ENCODE results near the gene ERG. TPM values are rescaled to one million over a fixed set of nuclear protein-coding genes. Genes with fewer than 3 reads are reported as not detected.

Gene ERG
- total and polyA plus RNA-seq, 9 of the 15 experiments (the other 6 are each of a cell fraction or from before 2014, with no cell fraction given), result 0.06 TPM; not detected in 8

GRCh38 chr21:38341546-38342012, 156.7 kb downstream of the ERG start:
- H3K9me1 ChIP-seq (ENCODE audit: control insufficient read depth, insufficient read depth, low read length), result no peaks in the 10 kb centered on the region
- DNase-seq (ENCODE audit: extremely low read depth in 1 of 4, low spot score in 3 of 4), result no peak
- in situ Hi-C loops (cut with MboI), result no loop called here
- no peak overlapping the region for H3K4me2 ChIP-seq (ENCODE audit: insufficient read depth, low read length)
- BruUV-seq (replicated peaks), result no TSS peak
- peaks cover 0 to 12% of the 10 kb centered on the region in 2 experiments; a peak in 2 of 5 replicates for H3K27me3 ChIP-seq (ENCODE audit: control insufficient read depth in 2 of 2, insufficient read depth in 2 of 2, low read length in 2 of 2)
- TF ChIP-seq HMG20B (CRISPR knock-in tag; IDR thresholded peaks at IDR 0.05), result no peak
- no peak for TF ChIP-seq ZNF778 (CRISPR knock-in tag; IDR thresholded peaks at IDR 0.05)
- TF ChIP-seq MYC (IDR thresholded peaks at IDR 0.05; ENCODE audit: low read depth, low read length), result no peak
- TF ChIP-seq MYC (CRISPR knock-in tag; IDR thresholded peaks at IDR 0.05; ENCODE audit: borderline replicate concordance, low read depth), result no peak
- H3K79me2 ChIP-seq (ENCODE audit: control insufficient read depth, insufficient read depth, low read length), result no peaks in the 10 kb centered on the region
- ChIA-PET CTCF (ENCODE audit: low intra/inter-chr PET ratio) (no interaction called here), POLR2A (interaction anchor here (0.7 kb wide), 1 partner anchor 19 kb away, joined by 3 read pairs; no protein-coding TSS in a partner anchor)
- H2AFZ ChIP-seq (ENCODE audit: low read depth, low read length), result no peak overlapping the region
- no peak overlapping the region for H3K9ac ChIP-seq (ENCODE audit: insufficient read depth in 1 of 2, low read depth in 2 of 2, low read length in 2 of 2)
- ATAC-seq, result no peak
- FAIRE-seq, result no peak
- H3K4me3 ChIP-seq, result no peak overlapping the region
- no peaks in the 10 kb centered on the region for H3K9me3 ChIP-seq (replicated peaks; ENCODE audit: control insufficient read depth, insufficient read depth, low read depth, low read length)
- no peak overlapping the region for H3K27ac ChIP-seq (ENCODE audit: extremely low read depth, low read depth, low read length)
- no peaks in the 10 kb centered on the region; the same call in 1 of the 2 replicates for H4K20me1 ChIP-seq (replicated peaks; ENCODE audit: control insufficient read depth, insufficient read depth, low read length)
- no peaks in the 10 kb centered on the region for H3K4me1 ChIP-seq (replicated peaks in 1 of 2; ENCODE audit: control insufficient read depth in 2 of 2, insufficient read depth in 2 of 2, low read length in 2 of 2)
- intact Hi-C loops (cut with micrococcal nuclease), result no loop called here
- 3% methylated on average over 5 of the region's 5 CpGs for WGBS (ENCODE audit: insufficient coverage, low coverage, missing lambda C conversion rate)
- no peaks in the 10 kb centered on the region for H3K36me3 ChIP-seq (ENCODE audit: control insufficient read depth, insufficient read depth, low read length)

GRCh38 chr21:38340131-38340530, 158.1 kb downstream of the ERG start:
- POLR2A ChIA-PET, result interaction anchor here (0.6 kb wide), 2 partner anchors 61 to 1168 kb away, joined by 3 read pairs; no protein-coding TSS in a partner anchor
- TF ChIP-seq MITF (IDR thresholded peaks at IDR 0.05), result no peak
- no peak for TF ChIP-seq SUPT5H (IDR thresholded peaks at IDR 0.05)
- TF ChIP-seq SMARCC2 (IDR thresholded peaks at IDR 0.05; ENCODE audit: low read depth), result no peak
- no peak for TF ChIP-seq GABPA (tag; conservative IDR thresholded peaks at IDR 0.05; ENCODE audit: low read depth)
- no peak for TF ChIP-seq STAG1 (CRISPR knock-in tag; IDR thresholded peaks at IDR 0.05; ENCODE audit: borderline replicate concordance)
- no peak for TF ChIP-seq ZFP30 (CRISPR knock-in tag; IDR thresholded peaks at IDR 0.05; ENCODE audit: borderline replicate concordance)
- TF ChIP-seq HDAC3 (IDR thresholded peaks at IDR 0.05; ENCODE audit: borderline replicate concordance, partially characterized antibody), result no peak
- no peak for TF ChIP-seq HMG20A (CRISPR knock-in tag; conservative IDR thresholded peaks at IDR 0.05)
- TF ChIP-seq ZNF551 (CRISPR knock-in tag; IDR thresholded peaks at IDR 0.05), result no peak
- TF ChIP-seq HOXB6 (CRISPR knock-in tag; IDR thresholded peaks at IDR 0.05; ENCODE audit: borderline replicate concordance), result no peak
- TF ChIP-seq CBX5 (IDR thresholded peaks at IDR 0.05; ENCODE audit: borderline replicate concordance, low read depth), result no peak
- TF ChIP-seq, protein P1, sequence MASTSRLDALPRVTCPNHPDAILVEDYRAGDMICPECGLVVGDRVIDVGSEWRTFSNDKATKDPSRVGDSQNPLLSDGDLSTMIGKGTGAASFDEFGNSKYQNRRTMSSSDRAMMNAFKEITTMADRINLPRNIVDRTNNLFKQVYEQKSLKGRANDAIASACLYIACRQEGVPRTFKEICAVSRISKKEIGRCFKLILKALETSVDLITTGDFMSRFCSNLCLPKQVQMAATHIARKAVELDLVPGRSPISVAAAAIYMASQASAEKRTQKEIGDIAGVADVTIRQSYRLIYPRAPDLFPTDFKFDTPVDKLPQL (IDR thresholded peaks at IDR 0.05; ENCODE audit: extremely low read depth, insufficient read length), result no peak

More at GRCh38 chr21:38340131-38340530, 158.1 kb downstream of the ERG start:
- H3K9me3 ChIP-seq (replicated peaks; ENCODE audit: control insufficient read depth, insufficient read depth, low read depth, low read length), result no peaks in the 10 kb centered on the region
- H4K20me1 ChIP-seq (replicated peaks; ENCODE audit: control insufficient read depth, insufficient read depth, low read length), result no peaks in the 10 kb centered on the region; the same call in 1 of the 2 replicates
- DNase-seq (ENCODE audit: extremely low read depth in 1 of 4, low spot score in 3 of 4), result no peak
- FAIRE-seq, result no peak
- intact Hi-C loops (cut with micrococcal nuclease) (no loop called here), in situ Hi-C loops (cut with MboI) (no loop called here)
- no peak for ATAC-seq
- CTCF ChIA-PET (ENCODE audit: low intra/inter-chr PET ratio), result no interaction called here
- no TSS peak for BruUV-seq (replicated peaks)
- peaks cover 0 to 12% of the 10 kb centered on the region in 2 experiments; a peak in 1 of 5 replicates for H3K27me3 ChIP-seq (ENCODE audit: control insufficient read depth in 2 of 2, insufficient read depth in 2 of 2, low read length in 2 of 2)
- no peak overlapping the region for H3K4me2 ChIP-seq (ENCODE audit: insufficient read depth, low read length)
- no peak overlapping the region for H3K9ac ChIP-seq (ENCODE audit: insufficient read depth in 1 of 2, low read depth in 2 of 2, low read length in 2 of 2)
- H3K4me1 ChIP-seq (replicated peaks in 1 of 2; ENCODE audit: control insufficient read depth in 2 of 2, insufficient read depth in 2 of 2, low read length in 2 of 2), result no peaks in the 10 kb centered on the region
- H2AFZ ChIP-seq (ENCODE audit: low read depth, low read length), result no peak overlapping the region
- H3K4me3 ChIP-seq, result no peak overlapping the region
- no peak overlapping the region for H3K27ac ChIP-seq (ENCODE audit: extremely low read depth, low read depth, low read length)
- no peaks in the 10 kb centered on the region for H3K79me2 ChIP-seq (ENCODE audit: control insufficient read depth, insufficient read depth, low read length)
- no peaks in the 10 kb centered on the region for H3K9me1 ChIP-seq (ENCODE audit: control insufficient read depth, insufficient read depth, low read length)
- WGBS (ENCODE audit: insufficient coverage, low coverage, missing lambda C conversion rate), result 0% methylated on average over 4 of the region's 4 CpGs
- no peaks in the 10 kb centered on the region for H3K36me3 ChIP-seq (ENCODE audit: control insufficient read depth, insufficient read depth, low read length)
